Inferior parietal cortex (tissue), 1 donor: Measurements from ENCODE around the gene LAMB1.
"Not testable (repeated sequence)": the region's sequence is repeated elsewhere in the genome, so short reads cannot be mapped to it uniquely, and the experiment has no call there.

ENCODE experiments used
- DNase-seq: peaks from one replicate; pipeline ENCODE4 v3.0.0-alpha.2; 2016; ENCODE audit errors: extremely low spot score

Gene LAMB1

DNA sequence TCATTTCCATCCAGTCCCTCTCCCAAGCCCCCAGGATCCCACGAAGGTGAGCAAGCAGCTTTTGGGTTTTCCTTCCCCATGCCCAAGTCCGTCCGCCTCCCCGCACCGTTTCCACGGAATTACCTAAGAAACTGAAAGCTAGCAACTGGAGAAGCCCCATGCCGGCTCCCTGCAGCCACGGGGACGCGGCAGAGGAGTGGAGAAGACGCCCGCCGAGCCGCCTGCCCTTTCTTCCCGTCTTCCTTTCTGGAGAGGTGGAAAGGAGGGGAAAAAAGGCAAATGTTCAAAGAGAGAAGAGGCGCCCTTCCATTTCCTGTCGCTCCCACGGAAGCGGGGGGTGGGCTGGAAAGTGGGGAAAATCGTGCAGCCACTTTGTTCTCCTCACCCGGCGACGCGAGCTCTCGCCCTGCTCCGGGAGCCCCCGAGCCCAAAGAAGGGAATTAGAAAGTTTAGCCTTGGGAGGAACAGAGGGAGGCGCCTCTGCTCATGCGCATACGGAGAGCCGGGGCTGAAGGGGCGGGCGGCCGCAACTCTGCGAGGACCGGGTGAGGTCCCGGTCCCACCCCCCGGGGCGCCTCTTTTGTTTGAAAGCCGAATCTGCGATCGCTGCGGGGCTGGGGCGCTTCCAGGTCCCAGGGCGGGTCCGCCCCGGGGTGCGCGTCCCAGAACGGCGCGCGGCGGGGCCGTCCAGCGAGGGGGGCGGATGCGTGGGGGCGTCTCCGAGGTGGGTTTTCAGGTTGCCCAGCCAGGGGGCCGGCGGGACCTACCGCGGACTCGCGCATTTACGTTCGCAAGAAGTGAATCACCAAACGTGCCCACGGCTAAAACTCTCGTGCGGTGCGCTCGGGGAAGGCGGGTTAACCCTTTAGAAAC, at the start of gene LAMB1:
LAMB1 (minus strand) TSS at position 436 of the 873 bp plus-strand sequence; CDS start at position 160, 276 bp downstream.
- no peak for DNase-seq

DNA sequence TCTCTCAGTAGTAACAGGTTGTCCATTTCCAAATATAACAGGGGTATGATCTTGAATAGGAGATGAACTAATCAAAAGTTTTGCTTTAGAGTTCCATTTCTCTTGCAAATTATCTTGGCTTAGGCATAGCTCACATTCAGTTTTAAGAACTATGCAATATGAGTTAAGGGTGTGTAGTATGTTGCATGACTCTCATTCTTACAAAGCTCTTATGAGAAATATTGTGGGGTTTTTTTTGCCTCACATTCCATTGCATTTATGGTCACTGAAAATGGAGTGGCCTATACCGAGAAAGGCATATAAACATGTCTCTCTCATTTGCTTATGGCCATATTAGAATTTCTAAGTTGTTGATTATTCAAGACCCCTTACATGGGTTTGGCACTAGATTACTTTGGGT, 48.5 kb upstream of the LAMB1 start:
- no peak for DNase-seq

DNA sequence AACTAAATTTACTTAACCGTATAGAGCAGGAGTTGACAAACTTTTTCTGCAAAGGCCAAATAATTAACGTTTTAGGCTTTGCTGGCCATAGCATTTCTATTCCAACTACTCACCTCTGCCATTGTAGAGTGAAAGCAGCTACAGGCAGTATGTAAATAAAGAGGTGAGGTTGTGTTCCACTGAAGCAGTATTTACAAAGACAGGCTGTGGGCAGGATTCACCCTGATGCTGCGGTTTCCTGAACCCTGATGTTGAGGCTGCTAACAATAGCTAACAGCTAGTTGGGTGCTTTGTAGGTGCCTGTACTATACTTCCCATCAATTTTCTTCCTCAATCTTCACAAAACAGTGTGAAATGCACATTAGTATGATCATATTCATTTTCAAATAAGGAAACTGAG, 47.0 kb upstream of the LAMB1 start:
- no peak for DNase-seq

DNA sequence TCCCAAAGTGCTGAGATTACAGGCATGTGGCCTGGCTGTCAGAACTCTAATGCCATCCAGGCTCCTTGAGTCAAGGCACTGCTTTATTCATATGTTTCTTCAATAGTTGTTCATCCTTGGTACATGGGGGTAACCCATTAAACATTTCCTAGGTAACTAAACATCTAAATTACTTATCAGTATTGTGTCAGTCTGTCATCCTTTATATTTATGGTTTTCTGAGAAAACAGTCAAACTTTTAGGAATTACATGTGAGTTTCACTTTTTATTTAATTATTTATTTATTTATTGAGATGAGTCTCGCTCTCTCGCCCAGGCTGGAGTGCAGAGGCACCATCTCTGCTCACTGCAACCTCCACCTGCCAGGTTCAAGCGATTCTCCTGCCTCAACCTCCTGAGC, 45.5 kb upstream of the LAMB1 start:
- DNase-seq = no peak

DNA sequence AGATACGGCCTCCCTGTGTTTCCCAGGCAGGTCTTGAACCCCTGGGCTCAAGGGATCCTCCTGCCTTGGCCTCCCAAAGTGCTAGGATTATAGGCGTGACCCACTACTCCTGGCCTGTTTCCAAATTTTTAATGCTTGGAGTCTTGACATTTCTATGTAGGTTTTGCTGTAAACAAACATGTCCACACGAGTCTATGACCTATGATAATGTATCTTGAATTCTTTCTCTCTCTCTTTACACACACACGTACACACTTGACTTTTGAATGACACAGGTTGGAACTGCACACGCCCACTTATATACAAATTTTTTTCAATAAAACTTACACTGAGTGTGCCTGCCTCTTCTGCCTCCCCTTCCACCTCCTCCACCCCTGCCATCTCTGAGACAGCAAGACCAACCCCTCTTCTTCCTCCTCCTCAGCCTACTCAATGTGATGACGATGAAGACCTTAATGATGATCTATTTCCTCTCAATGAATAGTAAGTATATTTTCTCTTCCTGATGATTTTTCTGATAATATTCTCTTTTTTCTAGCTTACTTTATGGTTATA, 44.1 kb upstream of the LAMB1 start:
- DNase-seq = no peak

DNA sequence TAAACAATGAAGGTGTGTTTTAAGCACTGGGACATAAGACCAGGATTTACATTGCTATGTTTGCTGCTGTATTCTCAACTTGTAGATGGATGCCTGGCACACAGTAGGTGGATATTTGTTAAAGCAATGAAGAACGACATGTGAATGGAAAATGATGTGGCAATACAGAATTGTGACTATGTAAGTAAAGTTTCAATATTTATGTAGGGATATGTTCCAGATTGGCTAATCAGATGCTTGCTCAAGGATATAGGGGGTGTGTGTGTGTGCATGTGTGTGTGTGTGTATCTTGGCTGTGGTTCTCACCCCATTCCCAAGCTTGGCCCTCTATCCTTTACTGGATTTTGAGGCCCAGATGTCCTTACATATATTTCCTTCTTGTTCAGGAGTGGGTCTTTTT, 42.7 kb upstream of the LAMB1 start:
- DNase-seq = no peak

DNA sequence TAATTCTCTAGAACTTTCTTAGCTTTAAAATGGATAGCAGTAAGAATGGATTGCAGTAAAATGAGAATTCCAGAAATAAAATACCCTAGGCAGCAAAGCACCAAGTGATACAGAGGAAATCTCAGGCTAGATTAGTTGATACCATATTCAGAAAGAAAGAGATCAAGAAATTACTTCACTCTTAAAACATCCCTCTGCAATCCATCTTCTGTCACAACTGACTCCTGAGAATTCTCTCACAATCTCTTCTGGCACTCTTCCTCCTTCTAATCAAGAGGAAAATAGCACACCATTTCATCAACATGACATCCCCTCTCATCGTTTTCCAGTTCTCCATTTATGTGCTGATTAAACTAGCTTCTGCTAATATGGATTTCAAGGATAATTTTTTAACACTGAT, 42.2 kb upstream of the LAMB1 start:
- no peak for DNase-seq

DNA sequence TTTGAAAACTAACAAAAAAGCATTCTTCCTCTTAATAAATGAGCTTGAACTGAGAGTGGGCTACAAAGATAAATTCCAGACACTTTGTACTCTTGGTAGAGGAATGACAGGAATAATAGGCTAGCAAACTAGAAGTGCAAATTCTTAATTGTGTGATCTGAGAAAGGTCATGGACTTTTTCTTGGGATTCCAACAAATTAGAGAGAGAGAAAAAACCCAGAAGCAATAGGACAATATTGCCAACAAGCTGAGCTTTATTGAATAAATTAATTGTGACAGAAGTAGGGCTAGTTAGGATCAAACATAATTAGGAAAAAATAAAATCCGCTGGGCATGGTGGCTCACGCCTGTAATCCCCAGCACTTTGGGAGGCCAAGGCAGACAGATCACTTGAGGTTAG, 41.4 kb upstream of the LAMB1 start:
- DNase-seq = no peak

DNA sequence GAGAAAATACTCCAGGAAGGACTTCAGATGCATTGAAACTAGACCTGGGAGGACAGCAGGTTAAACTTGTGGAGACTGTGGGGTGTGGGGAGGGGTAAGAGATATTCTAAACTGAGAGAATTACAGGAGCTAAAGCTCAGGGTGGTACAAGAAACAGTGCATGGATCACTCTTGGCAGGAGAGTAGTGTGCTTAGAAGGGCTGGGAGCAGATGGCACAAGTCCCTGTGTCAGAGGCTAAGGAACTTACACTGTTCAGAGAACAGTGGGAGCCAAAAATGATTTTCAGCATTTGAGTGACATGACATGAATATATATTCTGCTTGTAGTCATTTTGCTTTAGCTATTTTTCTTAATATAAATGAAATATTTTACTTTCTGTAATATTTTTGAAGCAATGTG, 36.0 kb upstream of the LAMB1 start:
- no peak for DNase-seq

DNA sequence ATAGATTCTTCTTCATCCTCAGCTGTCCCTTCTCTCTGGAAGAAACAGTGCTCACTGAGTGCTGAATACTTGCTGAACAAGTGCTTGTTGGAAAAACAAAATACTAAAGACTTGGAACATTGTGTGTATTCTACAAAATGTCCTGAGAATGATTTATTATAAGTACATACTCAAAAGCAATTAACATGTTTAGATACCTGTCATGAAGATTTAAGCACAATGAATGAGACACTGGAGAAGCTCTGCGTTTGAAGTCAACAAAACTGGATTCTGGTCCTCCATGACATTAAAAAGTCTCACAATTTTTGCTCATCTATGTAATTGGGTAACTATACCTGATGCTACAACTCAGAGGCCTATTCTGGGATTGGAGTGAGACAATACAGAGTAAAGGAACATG, 34.8 kb upstream of the LAMB1 start:
- DNase-seq = no peak

DNA sequence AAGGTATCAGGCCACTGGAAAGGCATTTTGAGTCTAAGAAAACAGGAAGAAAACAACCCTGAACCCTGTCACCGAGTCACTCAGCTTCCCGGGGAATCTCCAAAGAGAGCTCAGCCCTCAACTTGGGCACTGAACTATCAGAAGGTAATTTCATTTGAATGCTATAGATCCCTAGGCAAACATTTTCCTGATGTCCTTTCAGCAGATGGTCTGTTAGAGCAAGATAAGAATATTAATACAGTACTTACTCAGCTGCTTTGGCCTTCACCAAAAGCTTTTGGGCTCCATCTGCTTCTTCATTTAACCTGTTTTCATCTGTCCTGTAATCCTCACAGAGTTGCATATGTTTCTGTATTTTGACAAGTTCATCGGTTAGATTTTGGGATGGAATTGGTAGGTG, 34.2 kb upstream of the LAMB1 start:
- DNase-seq = no peak

DNA sequence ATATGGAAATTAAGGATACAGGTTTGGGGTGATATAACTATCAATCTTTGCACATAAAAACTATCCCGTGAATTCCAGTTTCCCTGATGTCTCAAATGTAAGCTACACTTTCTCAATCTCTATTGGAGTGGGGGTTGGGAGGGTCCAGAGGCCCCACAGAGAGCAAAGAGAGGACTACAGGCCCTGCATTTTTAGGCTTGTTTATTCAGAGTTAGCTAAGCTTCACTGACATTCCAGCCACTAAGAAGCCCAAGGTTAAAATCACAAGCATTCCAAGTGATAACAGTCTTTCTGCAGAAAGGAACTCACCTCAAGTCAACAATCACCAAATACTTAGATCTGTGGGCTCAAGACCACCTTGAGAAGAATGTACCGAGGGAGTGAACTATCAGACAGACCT, 31.6 kb upstream of the LAMB1 start:
- no peak for DNase-seq

DNA sequence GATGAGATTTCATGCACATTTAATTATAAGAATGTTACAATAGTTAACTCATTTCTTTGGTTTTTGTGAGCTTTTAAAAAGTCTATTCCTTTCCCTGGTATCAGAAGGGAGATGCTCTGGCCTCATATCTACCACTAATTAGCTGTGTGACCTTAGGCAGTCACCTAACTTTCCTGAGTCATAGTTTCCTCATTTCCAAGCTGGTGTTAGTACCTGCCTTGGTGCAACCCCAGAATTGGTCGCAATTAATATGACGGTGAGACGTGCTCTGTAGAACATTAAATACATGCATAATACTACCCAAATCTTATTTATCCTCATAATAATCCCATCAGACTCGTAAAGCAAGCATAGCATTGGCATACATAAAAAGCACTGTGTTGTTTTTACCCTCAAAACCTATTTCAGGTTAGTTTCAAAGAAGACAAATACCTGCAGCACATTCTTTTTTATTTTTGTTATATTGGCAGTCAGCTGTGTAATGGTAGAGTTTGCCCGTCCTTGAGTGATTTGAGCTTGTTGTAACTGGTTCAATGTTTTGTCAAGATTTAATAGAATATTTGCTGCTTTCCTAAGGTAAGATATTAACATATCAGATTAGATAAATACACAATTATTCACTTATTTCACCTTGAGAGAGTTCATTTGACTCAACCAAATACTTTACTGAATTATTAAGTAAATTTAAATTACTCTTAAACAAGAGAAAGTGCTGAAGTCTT, 31.0 kb upstream of the LAMB1 start:
- no peak for DNase-seq

DNA sequence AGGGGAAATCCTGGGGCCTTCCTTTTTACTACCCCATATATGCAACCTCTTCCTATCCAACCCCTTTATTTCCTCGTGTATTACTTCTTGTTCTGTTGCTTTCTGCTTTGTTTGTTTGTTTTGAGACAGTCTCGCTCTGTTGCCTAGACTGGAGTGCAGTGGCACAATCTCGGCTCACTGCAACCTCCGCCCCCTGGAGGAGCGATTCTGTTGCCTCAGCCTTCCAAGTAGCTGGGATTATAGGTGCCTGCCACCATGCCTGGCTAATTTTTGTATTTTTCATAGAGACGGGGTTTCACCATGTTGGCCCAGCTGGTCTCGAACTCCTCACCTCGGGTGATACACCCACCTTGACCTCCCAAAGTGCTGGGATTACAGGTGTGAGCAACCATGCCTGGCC, 30.3 kb upstream of the LAMB1 start:
- DNase-seq = not testable (repeated sequence)

DNA sequence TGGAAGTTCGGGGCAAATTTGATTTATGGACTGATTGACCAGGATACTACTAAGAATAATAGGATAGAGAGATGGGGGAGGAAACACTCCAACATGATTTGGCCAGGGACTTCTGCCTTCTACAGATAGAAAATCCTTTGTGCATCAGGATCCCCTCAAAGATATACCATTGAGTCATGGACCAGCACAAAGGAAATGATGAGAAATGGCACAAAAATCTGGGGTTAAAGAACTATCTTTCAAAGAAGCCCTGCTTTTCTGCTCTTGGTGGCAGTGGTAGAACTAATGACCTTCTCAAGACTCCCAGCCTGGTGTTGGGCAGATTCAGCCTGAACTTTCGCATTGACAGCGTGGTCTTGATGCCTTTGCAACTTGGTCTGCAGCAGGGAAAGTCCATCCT, 27.6 kb upstream of the LAMB1 start:
- DNase-seq = no peak

DNA sequence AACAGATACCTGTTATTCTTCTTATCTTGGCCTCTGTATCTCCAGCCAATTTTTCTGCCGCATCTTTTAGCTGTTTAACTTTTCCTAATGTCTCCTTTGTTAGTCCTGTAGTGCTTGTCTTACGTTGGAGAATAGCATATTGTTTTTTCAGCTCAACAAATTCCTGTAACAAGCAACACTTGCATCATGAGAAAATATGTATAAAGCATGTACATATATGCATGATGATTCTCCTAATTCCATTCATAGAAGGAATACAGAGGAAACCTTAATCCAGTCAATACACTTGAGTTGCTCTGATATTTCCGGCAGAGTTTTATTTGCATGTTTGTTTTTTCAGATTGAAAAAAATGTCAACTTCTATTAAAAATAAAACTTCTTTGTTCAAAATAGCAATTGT, 26.1 kb upstream of the LAMB1 start:
- DNase-seq = no peak

DNA sequence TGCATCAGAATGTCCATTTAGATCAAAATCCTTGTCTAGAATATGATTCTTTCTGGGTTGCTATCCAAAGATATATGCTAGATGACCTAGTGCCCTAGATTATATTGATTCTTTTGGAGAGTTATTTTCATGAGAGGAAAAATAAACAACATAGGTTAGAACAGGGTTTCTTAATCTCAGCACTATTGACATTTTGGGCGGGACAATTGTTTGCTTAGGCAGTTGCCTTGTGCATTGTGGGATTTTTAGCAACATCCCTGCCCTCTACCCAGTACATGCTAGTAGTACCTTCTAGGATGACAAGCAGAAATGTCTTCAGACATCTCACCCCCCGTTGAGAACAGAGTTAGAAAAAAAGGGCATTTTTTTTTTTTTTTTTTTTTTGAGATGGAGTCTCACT, 25.1 kb upstream of the LAMB1 start:
- no peak for DNase-seq

DNA sequence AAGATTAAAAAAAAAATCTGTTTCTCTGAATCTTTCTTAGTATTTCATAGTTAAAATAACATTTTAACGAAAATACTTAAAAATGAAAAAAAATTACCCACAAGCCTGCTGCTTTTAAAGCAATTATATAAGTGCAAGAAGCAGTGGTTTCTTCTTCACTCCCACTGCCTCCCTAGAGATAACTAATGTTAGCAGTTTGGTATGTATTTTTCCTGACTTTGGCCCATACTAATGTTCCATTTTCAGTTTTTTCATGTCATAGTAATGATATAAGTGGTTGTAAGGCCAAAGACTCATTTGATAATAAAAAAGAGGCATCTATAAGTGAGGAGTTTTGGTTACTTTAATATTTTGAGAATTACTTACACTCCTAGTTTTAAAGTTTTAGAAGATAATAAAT, 24.3 kb upstream of the LAMB1 start:
- DNase-seq = no peak

DNA sequence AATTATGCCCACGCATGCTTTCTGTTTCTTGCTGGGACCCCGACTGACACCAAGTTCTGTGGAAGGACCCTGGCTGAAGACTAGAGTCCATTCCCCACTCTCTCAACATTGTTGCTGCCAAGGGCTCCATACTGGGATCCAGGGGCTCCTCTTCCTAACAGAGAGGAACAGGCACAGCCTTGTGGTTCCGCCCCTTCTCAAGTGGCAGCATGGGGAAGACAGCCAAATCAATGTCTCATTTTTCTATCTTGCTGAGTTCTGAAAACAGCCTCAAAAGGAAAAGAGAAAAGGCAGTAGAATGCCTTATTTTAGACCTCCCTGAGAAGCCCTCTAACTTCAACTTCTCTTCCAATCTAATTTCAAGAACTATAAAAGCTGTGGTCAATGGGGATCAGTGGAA, 23.7 kb upstream of the LAMB1 start:
- no peak for DNase-seq

DNA sequence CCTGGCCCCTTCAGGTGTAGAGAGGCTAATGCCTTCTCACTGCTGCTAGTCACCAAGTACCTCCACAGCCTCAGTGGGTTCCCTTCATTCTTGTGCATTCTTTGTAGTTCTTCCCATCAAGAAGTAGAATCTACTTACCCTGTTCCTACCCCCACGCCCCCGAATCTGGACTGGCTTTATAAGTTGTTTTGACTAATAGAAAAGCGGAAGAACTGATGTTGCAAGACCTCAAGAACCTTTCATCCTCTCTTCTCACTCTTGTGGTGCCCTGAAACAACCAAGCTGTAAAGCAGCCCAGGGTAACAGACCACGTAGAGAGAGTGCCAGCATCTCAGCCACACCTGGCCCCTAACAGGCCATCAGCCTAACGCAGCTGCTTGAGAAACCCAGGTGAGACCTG, 23.2 kb upstream of the LAMB1 start:
- no peak for DNase-seq

DNA sequence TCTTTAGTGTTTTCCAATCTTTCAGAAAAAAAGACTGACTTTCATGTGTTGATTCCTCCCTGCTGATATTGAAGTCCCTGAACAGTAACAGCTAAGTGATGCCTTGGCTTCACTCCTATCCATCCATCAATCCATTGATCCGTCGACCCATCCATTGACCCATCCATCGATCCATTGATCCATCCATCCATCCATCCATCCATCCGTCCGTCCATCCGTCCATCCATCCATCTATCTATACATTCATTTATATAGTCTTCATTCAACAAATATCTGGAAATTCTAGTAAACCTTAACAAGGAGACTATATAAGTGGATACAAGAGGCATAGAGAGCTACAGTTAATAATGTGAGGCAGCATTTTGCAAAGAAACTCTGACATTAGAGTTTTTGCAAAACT, 21.6 kb upstream of the LAMB1 start:
- no peak for DNase-seq

DNA sequence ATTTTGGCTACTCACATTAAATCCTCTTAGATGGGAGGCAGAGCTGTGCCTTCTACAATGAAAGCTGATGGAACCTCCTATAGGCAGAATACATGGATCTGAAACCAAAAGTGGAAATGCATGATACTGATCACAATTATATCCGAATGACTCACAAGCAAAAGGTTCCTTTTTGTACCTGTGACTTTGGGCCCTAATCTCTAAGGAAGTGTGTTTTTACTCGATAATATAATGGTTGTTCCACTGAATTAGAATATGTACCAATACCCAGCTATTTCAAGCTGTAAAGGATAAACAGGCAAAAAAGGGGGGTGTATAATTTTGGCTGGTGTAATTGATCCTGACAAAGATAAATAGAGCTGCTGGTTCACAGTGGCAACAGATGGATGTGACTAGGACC, 17.6 kb upstream of the LAMB1 start:
- no peak for DNase-seq

DNA sequence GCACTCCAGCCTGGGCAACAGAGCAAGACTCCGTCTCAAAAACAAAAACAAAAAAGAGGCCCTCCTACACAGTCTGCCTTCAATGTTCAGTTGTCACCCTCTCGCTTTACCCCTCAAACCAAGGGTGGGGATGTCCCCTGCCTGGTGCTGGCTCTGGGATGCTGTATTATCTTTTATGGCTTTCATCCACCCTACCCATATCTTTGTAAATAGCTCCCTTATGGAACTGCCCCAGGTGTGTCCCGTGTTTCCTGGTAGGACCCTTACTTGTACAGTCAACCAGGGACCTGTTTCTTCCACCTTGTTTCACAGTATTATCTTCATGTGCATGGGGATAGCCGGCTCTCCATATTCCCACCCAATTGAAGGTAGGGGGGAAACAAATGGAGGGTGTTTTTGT, 15.7 kb upstream of the LAMB1 start:
- DNase-seq = no peak
